Activated naive CD8-positive, alpha-beta T cell (primary cell): ENCODE measurements around the gene UNC5B.

Experiments used
- H3K27ac Mint-ChIP-seq: one replicate; pipeline ENCODE4 v1.8.0; 2021; ENCODE audit warnings: mixed read lengths
- H3K27me3 Mint-ChIP-seq: one replicate; pipeline ENCODE4 v1.8.0; 2021; ENCODE audit warnings: mixed read lengths
- H3K36me3 Mint-ChIP-seq: one replicate; pipeline ENCODE4 v1.8.0; 2021; ENCODE audit warnings: mixed read lengths
- H3K4me1 Mint-ChIP-seq: one replicate; pipeline ENCODE4 v1.8.0; 2021; ENCODE audit warnings: low read depth, mixed read lengths
- H3K4me3 Mint-ChIP-seq: one replicate; pipeline ENCODE4 v1.8.0; 2021; ENCODE audit warnings: mild to moderate bottlenecking, mixed read lengths
- H3K9me3 Mint-ChIP-seq: one replicate; pipeline ENCODE4 v1.8.0; 2021; ENCODE audit warnings: low read depth, mixed read lengths

The UNC5B gene

GRCh38 chr10:71238626-71239025, 26.3 kb downstream of the UNC5B start:
- Mint-ChIP-seq H3K27me3 (no peaks in the 10 kb centered on the region), H3K27ac (no peak overlapping the region), H3K9me3 (no peaks in the 10 kb centered on the region), H3K4me1 (no peaks in the 10 kb centered on the region), H3K36me3 (no peaks in the 10 kb centered on the region), H3K4me3 (no peak overlapping the region)

- H3K27ac Mint-ChIP-seq: no peak overlapping the region
Observed at GRCh38 chr10:71239131-71239915, 27.0 kb downstream of the UNC5B start.

GRCh38 chr10:71239946-71240795, 27.8 kb downstream of the UNC5B start:
- Mint-ChIP-seq H3K4me3 (no peak overlapping the region), H3K4me1 (no peaks in the 10 kb centered on the region), H3K9me3 (no peaks in the 10 kb centered on the region), H3K27ac (no peak overlapping the region), H3K27me3 (peaks cover 2% of the 10 kb centered on the region), H3K36me3 (no peaks in the 10 kb centered on the region)

More at GRCh38 chr10:71239131-71239915, 27.0 kb downstream of the UNC5B start:
- Mint-ChIP-seq H3K4me3 (no peak overlapping the region), H3K27me3 (no peaks in the 10 kb centered on the region), H3K9me3 (no peaks in the 10 kb centered on the region), H3K36me3 (no peaks in the 10 kb centered on the region), H3K4me1 (no peaks in the 10 kb centered on the region)

GRCh38 chr10:71241114-71241829, 28.9 kb downstream of the UNC5B start:
- no peak overlapping the region for H3K4me3 Mint-ChIP-seq
- H3K27me3 Mint-ChIP-seq: peaks cover 2% of the 10 kb centered on the region
- no peak overlapping the region for H3K27ac Mint-ChIP-seq
- no peaks in the 10 kb centered on the region for H3K9me3 Mint-ChIP-seq
- no peaks in the 10 kb centered on the region for H3K4me1 Mint-ChIP-seq
- no peaks in the 10 kb centered on the region for H3K36me3 Mint-ChIP-seq

- Mint-ChIP-seq H3K4me1 (no peaks in the 10 kb centered on the region), H3K36me3 (no peaks in the 10 kb centered on the region), H3K9me3 (no peaks in the 10 kb centered on the region), H3K27ac (no peak overlapping the region), H3K4me3 (no peak overlapping the region), H3K27me3 (peaks cover 2% of the 10 kb centered on the region)
Observed at GRCh38 chr10:71241830-71242621, 29.7 kb downstream of the UNC5B start.

GRCh38 chr10:71242622-71243009, 30.2 kb downstream of the UNC5B start:
- Mint-ChIP-seq H3K36me3 (no peaks in the 10 kb centered on the region), H3K9me3 (no peaks in the 10 kb centered on the region), H3K4me3 (no peak overlapping the region), H3K27me3 (peaks cover 2% of the 10 kb centered on the region), H3K4me1 (no peaks in the 10 kb centered on the region), H3K27ac (no peak overlapping the region)

GRCh38 chr10:71243756-71244395, 31.5 kb downstream of the UNC5B start:
- H3K27me3 Mint-ChIP-seq: peaks cover 2% of the 10 kb centered on the region
- no peak overlapping the region for H3K27ac Mint-ChIP-seq
- no peaks in the 10 kb centered on the region for H3K36me3 Mint-ChIP-seq
- H3K9me3 Mint-ChIP-seq: no peaks in the 10 kb centered on the region
- H3K4me1 Mint-ChIP-seq: no peaks in the 10 kb centered on the region
- no peak overlapping the region for H3K4me3 Mint-ChIP-seq

GRCh38 chr10:71244431-71245419, 32.4 kb downstream of the UNC5B start:
- peaks cover 2% of the 10 kb centered on the region for H3K27me3 Mint-ChIP-seq
- H3K36me3 Mint-ChIP-seq: no peaks in the 10 kb centered on the region
- H3K27ac Mint-ChIP-seq: no peak overlapping the region
- no peaks in the 10 kb centered on the region for H3K4me1 Mint-ChIP-seq
- no peaks in the 10 kb centered on the region for H3K9me3 Mint-ChIP-seq
- H3K4me3 Mint-ChIP-seq: no peak overlapping the region

GRCh38 chr10:71245420-71246325, 33.3 kb downstream of the UNC5B start:
- Mint-ChIP-seq H3K36me3 (no peaks in the 10 kb centered on the region), H3K9me3 (no peaks in the 10 kb centered on the region), H3K4me3 (no peak overlapping the region), H3K27ac (no peak overlapping the region), H3K27me3 (peaks cover 2% of the 10 kb centered on the region), H3K4me1 (no peaks in the 10 kb centered on the region)

- Mint-ChIP-seq H3K27ac (no peak overlapping the region), H3K36me3 (no peaks in the 10 kb centered on the region), H3K4me3 (no peak overlapping the region), H3K9me3 (no peaks in the 10 kb centered on the region), H3K4me1 (no peaks in the 10 kb centered on the region), H3K27me3 (peaks cover 2% of the 10 kb centered on the region)
Observed at GRCh38 chr10:71246591-71247413, 34.4 kb downstream of the UNC5B start.

GRCh38 chr10:71247414-71247705, 35.0 kb downstream of the UNC5B start:
- H3K27ac Mint-ChIP-seq: no peak overlapping the region
- H3K4me3 Mint-ChIP-seq: no peak overlapping the region
- H3K27me3 Mint-ChIP-seq: peaks cover 2% of the 10 kb centered on the region
- no peaks in the 10 kb centered on the region for H3K36me3 Mint-ChIP-seq
- H3K4me1 Mint-ChIP-seq: no peaks in the 10 kb centered on the region
- no peaks in the 10 kb centered on the region for H3K9me3 Mint-ChIP-seq

GRCh38 chr10:71247804-71248203, 35.4 kb downstream of the UNC5B start:
- Mint-ChIP-seq H3K27me3 (peaks cover 2% of the 10 kb centered on the region), H3K27ac (no peak overlapping the region), H3K9me3 (no peaks in the 10 kb centered on the region), H3K4me1 (no peaks in the 10 kb centered on the region), H3K4me3 (no peak overlapping the region), H3K36me3 (no peaks in the 10 kb centered on the region)
